K562 (cell line): ENCODE measurements around the gene NEDD8. TPM values are rescaled to one million over a fixed set of nuclear protein-coding genes. Genes with fewer than 3 reads are reported as not detected.

ENCODE experiments used
- ATAC-seq: fragments of 200-7000 bp; cut with Tn5 transposase; 3 replicates; pipeline ENCODE4 v1.9.1; 2020; ENCODE audit warnings: moderate library complexity
- BruUV-seq: library from RNA; stranded (reverse); fragments of 400-500 nt; replicated peaks from 2 replicates; lab custom pipeline; 2021; lab: Mats Ljungman, UMichigan
- CTCF ChIA-PET: fragments of 300-600 bp; formaldehyde crosslinking; extraction: SDS; loops from one replicate; lab custom pipeline; 2021; ENCODE audit warnings: low intra/inter-chr PET ratio; lab: Yijun Ruan, JAX
- POLR2A ChIA-PET: fragments of 300-600, 350-650 bp; sonication (Branson Sonifier 250); formaldehyde crosslinking; extraction: SDS; loops from one replicate; lab custom pipeline; 2021; ENCODE audit warnings: antibody characterized with exemption, inconsistent platforms; lab: Yijun Ruan, JAX
- DNase-seq, 4 experiments: peaks; one replicate each; pipeline versions ENCODE4 v3.0.0 to v3.0.0-alpha.2; 2011 to 2018; ENCODE audit warnings: low spot score in 3 of 4, mixed read lengths in 3 of 4; ENCODE audit errors: extremely low read depth in 1 of 4
- FAIRE-seq: peaks from 2 replicates; lab custom pipeline; 2011; peaks lifted over from hg19 to GRCh38; lab: Jason Lieb, UNC
- H2AFZ ChIP-seq: 2 replicates; pipeline ENCODE4 v1.6.0; 2011; ENCODE audit warnings: low read depth, low read length, control low read depth, inconsistent platforms
- H3K27ac ChIP-seq: fragments of 200-600 bp; 3 replicates; pipeline ENCODE4 v1.8.0; 2011; ENCODE audit warnings: low read depth, mild to moderate bottlenecking, control low read depth, inconsistent platforms, low read length, moderate library complexity, mixed read lengths; ENCODE audit errors: extremely low read depth
- H3K27me3 ChIP-seq, 2 experiments: fragments of 300-600 bp in 1 of 2; 2 replicates in 1 of 2; 3 replicates in 1 of 2; pipeline versions ENCODE4 v1.6.0 to v1.8.0; 2011; ENCODE audit warnings: inconsistent platforms in 2 of 2, low read length in 2 of 2, mild to moderate bottlenecking in 1 of 2, mixed read lengths in 1 of 2, moderate library complexity in 1 of 2; ENCODE audit not compliant: control insufficient read depth in 2 of 2, insufficient read depth in 2 of 2
- H3K36me3 ChIP-seq: fragments of 300-600 bp; 3 replicates; pipeline ENCODE4 v1.8.0; 2011; ENCODE audit warnings: mild to moderate bottlenecking, low read length, inconsistent platforms; ENCODE audit not compliant: control insufficient read depth, insufficient read depth
- H3K4me1 ChIP-seq, 2 experiments: fragments of 200-600 bp in 1 of 2; replicated peaks in 1 of 2; 2 replicates in 1 of 2; 3 replicates in 1 of 2; pipeline versions ENCODE4 v1.5.1 to v1.8.0; 2011; ENCODE audit warnings: inconsistent platforms in 2 of 2, low read length in 2 of 2, mild to moderate bottlenecking in 1 of 2, mixed read lengths in 1 of 2, moderate library complexity in 1 of 2; ENCODE audit not compliant: control insufficient read depth in 2 of 2, insufficient read depth in 2 of 2
- H3K4me2 ChIP-seq: 2 replicates; pipeline ENCODE4 v1.6.1; 2011; ENCODE audit warnings: low read length, control low read depth, inconsistent platforms, mixed read lengths; ENCODE audit not compliant: insufficient read depth
- H3K4me3 ChIP-seq: fragments of 200-600 bp; sonication (generic), shearing (Covaris generic); 2 replicates; pipeline ENCODE4 v1.5.1; 2016; ENCODE audit warnings: control low read depth, inconsistent platforms
- H3K79me2 ChIP-seq: fragments of 200-600 bp; 3 replicates; pipeline ENCODE4 v1.8.0; 2011; ENCODE audit warnings: low read length, inconsistent platforms; ENCODE audit not compliant: control insufficient read depth, insufficient read depth
- H3K9ac ChIP-seq, 2 experiments: 2 replicates each; pipeline versions ENCODE4 v1.6.0 to v1.6.1; 2011; ENCODE audit warnings: low read depth in 2 of 2, low read length in 2 of 2, control low read depth in 1 of 2, inconsistent platforms in 1 of 2, mild to moderate bottlenecking in 1 of 2, mixed read lengths in 1 of 2; ENCODE audit not compliant: insufficient read depth in 1 of 2
- H3K9me1 ChIP-seq: one replicate; pipeline ENCODE4 v1.6.0; 2011; ENCODE audit warnings: inconsistent platforms, mild to moderate bottlenecking, low read length, moderate library complexity; ENCODE audit not compliant: control insufficient read depth, insufficient read depth
- H3K9me3 ChIP-seq: replicated peaks from 2 replicates; pipeline ENCODE4 v1.5.1; 2011; ENCODE audit warnings: low read depth, low read length, inconsistent platforms; ENCODE audit not compliant: control insufficient read depth, insufficient read depth
- H4K20me1 ChIP-seq: replicated peaks from 2 replicates; pipeline ENCODE4 v1.6.1; 2011; ENCODE audit warnings: low read length, inconsistent platforms, mixed read lengths; ENCODE audit not compliant: control insufficient read depth, insufficient read depth
- CBFA2T3 ChIP-seq: fragments of 450-650 bp; IDR thresholded peaks from 2 replicates; pipeline ENCODE4 v1.6.1; 2017
- TCF3 ChIP-seq: sonication (generic); formaldehyde crosslinking; IDR thresholded peaks from 2 replicates; pipeline ENCODE4 v1.4.0; 2020; ENCODE audit warnings: mild to moderate bottlenecking, missing genetic modification reagents
- ZNF175 ChIP-seq: fragments of 200-800 bp; sonication (Bioruptor generic); IDR thresholded peaks from 2 replicates; pipeline ENCODE4 v1.6.1; 2016; ENCODE audit warnings: low read depth, mild to moderate bottlenecking, missing genetic modification characterization, missing compliant biosample characterization
- WGBS: fragments of 100-300 bp; shearing (Covaris generic); methylation state at CpG from one replicate; pipeline ENCODE4 v1.1.6; 2016; ENCODE audit warnings: low coverage, mixed read lengths; ENCODE audit not compliant: insufficient coverage; ENCODE audit errors: missing lambda C conversion rate; 5-methylcytosine and 5-hydroxymethylcytosine counted together
- in situ Hi-C: fragments of 300-500 bp; cut with MboI; formaldehyde crosslinking; loops from 4 replicates; pipeline ENCODE4 v1.15.0; 2018; ENCODE audit warnings: inconsistent platforms, mixed read lengths
- intact Hi-C: fragments of 100-400 bp; cut with micrococcal nuclease; formaldehyde crosslinking; loops from 2 replicates; pipeline ENCODE4 v1.14.2; 2022
- polyA plus RNA-seq, 8 experiments: library from polyadenylated mRNA; depleted of rRNA in 4 of 8; stranded (reverse) in 5 of 8; unstranded in 3 of 8; fragments of >200 nt; fragmentation: Nextera tagmentation in 2 of 8; fragmentation: Illumina TruSeq in 1 of 8; extraction: Ambion mirVana in 2 of 8; extraction: Trizol in 1 of 8; gene quantifications; 2 replicates each; pipeline versions ENCODE4 v1.2.1 to v1.2.3, GENCODE V29; 2011 to 2014; ENCODE audit warnings: inconsistent platforms in 1 of 8, missing spikeins in 1 of 8
- total RNA-seq, 7 experiments: library from RNA; depleted of rRNA in 6 of 7; stranded (reverse); fragments of >200 nt in 6 of 7; fragmentation: Illumina TruSeq in 2 of 7; extraction: Trizol in 2 of 7; gene quantifications; 2 replicates each; pipeline versions ENCODE4 v1.2.1 to v1.2.3, GENCODE V29; 2011 to 2021; ENCODE audit warnings: low replicate concordance in 1 of 7

The NEDD8 gene
- total and polyA plus RNA-seq, 9 of the 15 experiments (the other 6 are each of a cell fraction or from before 2014, with no cell fraction given) = 142 to 691 (median 260) TPM

- Histone ChIP-seq H3K9me1 (no peaks in the 10 kb centered on the region), H3K9me3 (0 out of 2 replicates have a peak, but pooled peaks cover 2% of the 10 kb centered on the region), H3K4me1 (peaks cover 6 to 13% of the 10 kb centered on the region in 2 experiments; a peak in 3 of 5 replicates), H3K4me2 (peak overlapping the region; percentile 86), H3K9ac (peak overlapping the region; percentile 87 to 96; a peak in 2 of 4 replicates), H3K27me3 (no peaks in the 10 kb centered on the region), H4K20me1 (no peaks in the 10 kb centered on the region)
- CTCF ChIA-PET = no interaction called here
- in situ Hi-C loops (no loop called here), intact Hi-C loops (no loop called here)
- POLR2A ChIA-PET = interaction anchor here (2.7 to 3.2 kb wide), 2 partner anchors 12 to 17 kb away, joined by 19 to 21 read pairs; partner anchors contain the start of genes CHMP4A and MDP1
- DNase-seq (peak in 2 of 4 experiments; percentile 29 to 50), ATAC-seq (0 out of 3 replicates have a peak, but pooled peaks have one; percentile 2), FAIRE-seq (no peak)
- BruUV-seq = no TSS peak
- TF ChIP-seq CBFA2T3 = peak; percentile 49
- TF ChIP-seq ZNF175 (CRISPR knock-in tag) = no peak
- TF ChIP-seq TCF3 (CRISPR knock-in tag) = 0 out of 2 replicates have a peak, but pooled peaks have one; percentile 19
- TF ChIP-seq, all 486 proteins: peak for 2
- peaks cover 24% of the 10 kb centered on the region; the same call in 2 of the 3 replicates for H3K36me3 ChIP-seq
- H3K79me2 ChIP-seq = peaks cover 50% of the 10 kb centered on the region
- peak overlapping the region; percentile 25; the same call in 2 of the 3 replicates for H3K27ac ChIP-seq
- H2AFZ ChIP-seq = no peak overlapping the region
- 0% methylated on average over 1 of the region's 2 CpGs for WGBS
- H3K4me3 ChIP-seq = peak overlapping the region; percentile 67
Observed at GRCh38 chr14:24197056-24197450, 35.1 kb downstream of the NEDD8 start.
